Mucosa of descending colon (tissue), 3 donors: ENCODE results near the gene DNAJC16. TPM values are rescaled to one million over a fixed set of nuclear protein-coding genes. Genes with fewer than 3 reads are reported as not detected.

Source experiments
- ATAC-seq: fragments of 200-7000 bp; cut with Tn5 transposase; one replicate; pipeline ENCODE4 v1.9.1; 2020; ENCODE audit warnings: mild to moderate bottlenecking, moderate library complexity
- DNase-seq, 3 donors: peaks; one replicate each; pipeline ENCODE4 v3.0.0-alpha.2; 2020
- H3K36me3 ChIP-seq: fragments of 200-600 bp; one replicate; pipeline ENCODE4 v1.8.0; 2021; ENCODE audit warnings: low read depth, mild to moderate bottlenecking
- H3K4me1 ChIP-seq: fragments of 200-600 bp; one replicate; pipeline ENCODE4 v1.8.0; 2021; ENCODE audit warnings: low read depth, mild to moderate bottlenecking
- H3K4me3 ChIP-seq: fragments of 200-600 bp; one replicate; pipeline ENCODE4 v1.8.0; 2021; ENCODE audit warnings: mild to moderate bottlenecking
- H3K9me3 ChIP-seq: fragments of 200-600 bp; one replicate; pipeline ENCODE4 v1.8.0; 2021; ENCODE audit warnings: mild to moderate bottlenecking
- intact Hi-C, 2 donors: fragments of 100-400 bp; cut with DNase I in 1 of 2; cut with micrococcal nuclease in 1 of 2; formaldehyde crosslinking; loops; one replicate each; pipeline versions ENCODE4 v1.11.0 to v1.11.1; 2022; cut with DNase I, micrococcal nuclease
- total RNA-seq, 3 donors: library from RNA; stranded (reverse); fragmentation: NEBNext Ultra II Directional in 2 of 3; extraction: Animal tissue kit (Norgen Biotek cat#: 25700) in 2 of 3; gene quantifications; one replicate each; pipeline versions ENCODE4 v1.2.1 to v1.2.4, GENCODE V29; 2021 to 2023
- TF ChIP-seq, protein P1 (sequence below): fragments of 200-600 bp; IDR thresholded peaks from one replicate; pipeline ENCODE4 v1.8.0; 2022; ENCODE audit warnings: antibody characterized with exemption, mild to moderate bottlenecking
- donor health status: DM: no; HTN: no; CAD: no; lungs with moderate emphysema.
- donor health status: DM: no; HTN: no; CAD: no.
- donor health status: DM: no; HTN: yes; CAD: no.

The DNAJC16 gene
- total RNA-seq, 3 donors from 2014 or later: 23.7 to 27.7 (median 23.8) TPM

DNA sequence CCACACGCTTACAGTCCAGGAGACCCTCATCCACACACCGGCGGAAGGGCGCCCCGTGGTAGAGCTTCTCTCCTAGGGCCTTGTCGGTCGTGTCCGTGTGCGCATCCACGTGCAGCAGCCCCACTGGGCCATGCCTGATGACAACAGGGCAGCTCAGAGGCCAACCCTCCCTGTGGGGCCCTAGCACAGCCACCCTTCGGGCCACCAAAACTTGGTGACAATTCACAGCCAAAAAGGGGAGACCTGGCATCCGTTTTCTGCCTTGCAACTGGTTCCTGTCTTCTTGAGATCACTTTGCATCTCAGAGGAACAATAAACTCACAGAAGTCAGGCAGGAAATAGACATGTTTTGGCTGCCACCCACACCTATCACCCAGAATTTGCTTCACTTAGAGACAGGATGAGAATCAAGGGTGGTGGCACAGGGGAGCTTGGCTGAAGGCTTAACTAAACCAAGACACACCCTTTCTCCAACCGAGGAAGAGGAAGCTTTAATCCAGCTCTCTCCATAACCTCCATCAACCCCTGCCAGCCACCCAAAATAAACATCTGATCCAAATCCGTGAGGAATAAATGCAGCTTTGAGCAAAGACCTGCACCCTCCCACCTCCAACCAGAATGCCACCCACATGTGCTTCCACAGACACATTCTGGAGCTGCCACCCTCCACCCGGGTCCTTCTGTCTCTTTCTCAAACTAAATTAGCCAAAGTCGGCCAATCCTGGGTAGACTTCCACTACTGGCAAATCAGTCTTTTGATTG is 52.5 kb downstream of the DNAJC16 start:
- intact Hi-C loops: no loop called here
- ATAC-seq (peak; percentile 79), DNase-seq (peak in 1 of 3 donors; percentile 57)
- Histone ChIP-seq H3K4me3 (no peak overlapping the region), H3K9me3 (no peaks in the 10 kb centered on the region), H3K36me3 (no peaks in the 10 kb centered on the region), H3K4me1 (peaks cover 8% of the 10 kb centered on the region)
- TF ChIP-seq, protein P1, sequence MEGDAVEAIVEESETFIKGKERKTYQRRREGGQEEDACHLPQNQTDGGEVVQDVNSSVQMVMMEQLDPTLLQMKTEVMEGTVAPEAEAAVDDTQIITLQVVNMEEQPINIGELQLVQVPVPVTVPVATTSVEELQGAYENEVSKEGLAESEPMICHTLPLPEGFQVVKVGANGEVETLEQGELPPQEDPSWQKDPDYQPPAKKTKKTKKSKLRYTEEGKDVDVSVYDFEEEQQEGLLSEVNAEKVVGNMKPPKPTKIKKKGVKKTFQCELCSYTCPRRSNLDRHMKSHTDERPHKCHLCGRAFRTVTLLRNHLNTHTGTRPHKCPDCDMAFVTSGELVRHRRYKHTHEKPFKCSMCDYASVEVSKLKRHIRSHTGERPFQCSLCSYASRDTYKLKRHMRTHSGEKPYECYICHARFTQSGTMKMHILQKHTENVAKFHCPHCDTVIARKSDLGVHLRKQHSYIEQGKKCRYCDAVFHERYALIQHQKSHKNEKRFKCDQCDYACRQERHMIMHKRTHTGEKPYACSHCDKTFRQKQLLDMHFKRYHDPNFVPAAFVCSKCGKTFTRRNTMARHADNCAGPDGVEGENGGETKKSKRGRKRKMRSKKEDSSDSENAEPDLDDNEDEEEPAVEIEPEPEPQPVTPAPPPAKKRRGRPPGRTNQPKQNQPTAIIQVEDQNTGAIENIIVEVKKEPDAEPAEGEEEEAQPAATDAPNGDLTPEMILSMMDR: no peak

DNA sequence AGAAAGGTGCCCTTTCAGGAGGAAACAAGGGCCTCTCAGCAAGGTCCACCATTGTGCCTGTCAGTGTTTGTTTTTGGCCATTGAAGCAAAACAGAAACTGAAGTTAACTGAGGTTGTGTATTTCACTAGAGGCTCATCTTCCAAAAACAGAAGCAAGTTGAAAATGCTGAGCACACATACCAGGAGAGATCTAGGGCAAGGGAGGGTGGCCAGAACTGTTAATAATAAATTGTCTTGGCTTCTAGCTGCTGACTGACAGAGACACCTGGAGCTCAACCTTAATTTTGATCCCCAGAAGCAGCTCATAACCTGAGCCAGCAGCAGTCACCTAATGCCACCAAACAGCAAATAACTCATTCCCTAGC is 53.0 kb downstream of the DNAJC16 start:
- no peaks in the 10 kb centered on the region for H3K36me3 ChIP-seq
- ATAC-seq (peak; percentile 20), DNase-seq (no peak)
- H3K4me1 ChIP-seq: peaks cover 11% of the 10 kb centered on the region
- TF ChIP-seq, protein P1: no peak
- no peaks in the 10 kb centered on the region for H3K9me3 ChIP-seq
- intact Hi-C loops: no loop called here
- no peak overlapping the region for H3K4me3 ChIP-seq

DNA sequence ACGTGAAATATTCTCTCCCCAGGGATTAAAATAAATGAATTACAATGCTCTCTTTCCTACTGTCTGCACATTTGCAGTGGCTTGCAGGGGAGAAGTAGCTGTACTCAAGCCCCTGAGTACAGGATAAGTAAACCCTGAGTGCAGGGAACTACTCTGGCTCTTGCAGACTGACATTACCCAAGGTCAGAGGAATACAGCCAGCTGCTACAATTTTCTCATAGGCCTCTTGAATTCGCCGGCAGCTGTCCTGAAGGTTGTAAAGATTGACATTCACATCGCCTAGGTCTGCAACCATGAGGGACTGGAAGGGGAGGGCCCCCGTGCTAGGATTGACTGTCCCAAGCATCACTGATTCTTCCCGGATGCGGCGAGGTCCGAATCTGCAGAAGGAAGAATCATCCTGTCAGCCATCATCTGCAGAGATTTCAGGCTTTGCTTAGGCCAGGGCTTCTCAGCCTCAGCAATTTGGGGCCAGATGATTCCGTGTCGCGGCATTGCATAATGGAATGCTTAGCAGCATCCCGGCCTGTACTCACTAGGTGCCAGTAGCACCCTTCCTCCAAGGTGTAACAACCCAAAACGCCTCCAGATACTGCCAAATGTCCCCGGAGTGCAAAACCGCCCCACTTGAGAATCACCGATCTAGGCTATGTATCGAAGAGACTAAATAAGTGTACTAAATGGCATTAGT is 56.5 kb downstream of the DNAJC16 start:
- H3K4me1 ChIP-seq: peaks cover 13% of the 10 kb centered on the region
- DNase-seq (no peak), ATAC-seq (no peak)
- no peaks in the 10 kb centered on the region for H3K36me3 ChIP-seq
- no peak overlapping the region for H3K4me3 ChIP-seq
- H3K9me3 ChIP-seq: no peaks in the 10 kb centered on the region
- TF ChIP-seq, protein P1: no peak
- intact Hi-C loops: no loop called here

DNA sequence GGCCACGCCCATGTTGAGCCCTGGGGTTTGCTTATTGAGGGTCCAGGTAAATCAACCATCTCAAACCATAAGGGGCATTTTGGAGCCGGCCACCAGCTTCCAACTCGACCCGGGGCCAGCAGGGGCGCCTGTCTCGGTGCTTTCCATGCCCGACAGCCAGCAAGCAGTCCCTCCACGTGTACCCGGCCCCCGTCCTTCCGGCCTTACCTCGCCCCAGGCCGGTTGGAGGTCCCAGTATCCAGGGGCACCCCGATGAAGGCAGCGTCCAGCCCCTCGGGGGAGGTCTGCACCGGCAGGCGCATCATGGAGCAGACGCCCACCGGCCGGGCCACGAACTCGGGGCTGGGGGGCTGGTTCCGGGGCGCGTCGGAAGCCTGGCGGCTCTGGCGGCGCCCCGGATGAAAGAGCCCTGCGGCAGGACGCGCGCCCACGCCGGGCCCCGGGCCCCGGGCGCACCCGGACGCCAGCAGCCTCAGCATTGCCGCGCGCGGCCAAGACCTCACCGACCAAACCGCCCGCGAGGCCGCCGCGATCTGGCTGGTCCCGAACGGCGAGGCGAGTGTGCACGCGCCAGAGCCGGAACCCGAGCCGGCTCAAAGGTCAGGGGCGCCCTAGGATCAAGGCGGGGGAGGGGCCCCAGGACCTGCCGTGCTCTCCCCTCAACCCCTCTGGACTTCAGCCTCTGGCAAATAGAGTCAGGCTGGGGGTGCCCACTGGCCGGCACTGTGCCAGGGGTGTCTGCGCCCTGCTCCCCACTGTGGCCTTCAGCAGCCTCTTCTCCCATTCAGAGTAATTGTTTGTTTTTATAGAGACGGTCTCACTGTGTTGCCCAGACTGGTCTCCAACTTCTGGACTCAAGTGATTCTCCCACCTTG is 58.1 kb downstream of the DNAJC16 start, which contains the start of gene AGMAT:
AGMAT (minus strand) TSS at position 563 of the 875 bp plus-strand sequence; CDS start at position 479, 84 bp downstream.
- TF ChIP-seq, protein P1: no peak
- H3K4me1 ChIP-seq: peaks cover 8% of the 10 kb centered on the region
- H3K36me3 ChIP-seq: no peaks in the 10 kb centered on the region
- peak within 1 kb of the TSS; percentile 17 for H3K4me3 ChIP-seq
- H3K9me3 ChIP-seq: no peaks in the 10 kb centered on the region
- peak; percentile 69 to 80 (median 72) for DNase-seq
- ATAC-seq: peak; percentile 94
- intact Hi-C loops: no loop called here

DNA sequence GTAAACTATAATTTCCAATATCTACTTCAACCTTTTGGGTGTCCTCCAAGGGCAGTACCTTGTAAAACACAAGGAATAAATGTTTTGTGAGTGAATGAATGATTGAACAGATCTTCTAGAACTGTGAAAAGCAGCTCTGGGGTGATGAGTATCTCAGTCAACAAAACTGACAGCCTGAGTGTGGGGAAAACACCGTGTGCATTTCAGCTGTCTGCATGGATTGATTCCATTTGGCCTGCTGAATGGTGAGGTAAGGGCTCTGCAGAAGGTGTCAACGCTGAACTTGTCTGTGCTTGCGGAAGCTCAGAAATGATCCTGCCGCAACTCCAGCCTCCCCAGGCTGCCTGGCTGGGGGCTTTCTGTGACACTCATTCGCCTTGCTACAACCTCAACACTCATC is 65.6 kb downstream of the DNAJC16 start:
- H3K4me3 ChIP-seq: no peak overlapping the region
- ATAC-seq: no peak
- H3K9me3 ChIP-seq: no peaks in the 10 kb centered on the region
- DNase-seq: no peak
- TF ChIP-seq, protein P1: no peak
- intact Hi-C loops: no loop called here
- no peaks in the 10 kb centered on the region for H3K36me3 ChIP-seq
- H3K4me1 ChIP-seq: no peaks in the 10 kb centered on the region
